SK-N-SH treated with all-trans-retinoic acid at 6 μM for 48 hours (cell line): ENCODE data around the gene STK32B.

Experiments used
- ATAC-seq: fragments of 200-7000 bp; cut with Tn5 transposase; 3 replicates; pipeline ENCODE4 v1.9.1; 2020; ENCODE audit warnings: mild to moderate bottlenecking, moderate library complexity
- ARNTL ChIP-seq: fragments of 450-650 bp; formaldehyde crosslinking; IDR thresholded peaks from 2 replicates; pipeline ENCODE4 v1.5.0; 2020; ENCODE audit warnings: low read depth, mild to moderate bottlenecking, moderate library complexity, borderline replicate concordance
- BACH2 ChIP-seq: fragments of 250-450 bp; sonication (Bioruptor Pico); IDR thresholded peaks from 2 replicates; pipeline ENCODE4 v1.9.0; 2021; ENCODE audit warnings: mild to moderate bottlenecking, borderline replicate concordance
- CSDC2 ChIP-seq: fragments of 250-450 bp; sonication (Bioruptor Pico); IDR thresholded peaks from 2 replicates; pipeline ENCODE4 v1.5.0; 2020; ENCODE audit warnings: mild to moderate bottlenecking, moderate library complexity
- CSRNP3 ChIP-seq: fragments of 250-450 bp; sonication (Bioruptor Pico); IDR thresholded peaks from 2 replicates; pipeline ENCODE4 v1.5.1; 2021; ENCODE audit warnings: mild to moderate bottlenecking, moderate library complexity
- ESRRG ChIP-seq: fragments of 250-450 bp; sonication (Bioruptor Pico); IDR thresholded peaks from 2 replicates; pipeline ENCODE4 v1.6.1; 2021; ENCODE audit warnings: mild to moderate bottlenecking
- GLIS3 ChIP-seq: fragments of 250-450 bp; sonication (Bioruptor Pico); IDR thresholded peaks from 2 replicates; pipeline ENCODE4 v1.5.0; 2020; ENCODE audit warnings: mild to moderate bottlenecking, moderate library complexity
- ISL1 ChIP-seq: fragments of 250-450 bp; sonication (Bioruptor Pico); IDR thresholded peaks from 2 replicates; pipeline ENCODE4 v2.1.2; 2022; ENCODE audit warnings: mild to moderate bottlenecking, moderate library complexity
- PATZ1 ChIP-seq: fragments of 250-450 bp; sonication (Bioruptor Pico); IDR thresholded peaks from 2 replicates; pipeline ENCODE4 v1.8.0; 2020; ENCODE audit warnings: mild to moderate bottlenecking, moderate library complexity, borderline replicate concordance
- POU6F1 ChIP-seq: fragments of 250-450 bp; sonication (Bioruptor Pico); IDR thresholded peaks from 2 replicates; pipeline ENCODE4 v1.8.0; 2021; ENCODE audit warnings: low read depth, mild to moderate bottlenecking, moderate library complexity, borderline replicate concordance
- PPARA ChIP-seq: fragments of 250-450 bp; sonication (Bioruptor Pico); IDR thresholded peaks from 2 replicates; pipeline ENCODE4 v1.5.0; 2020; ENCODE audit warnings: mild to moderate bottlenecking, borderline replicate concordance
- RARB ChIP-seq: fragments of 250-450 bp; sonication (Bioruptor Pico); IDR thresholded peaks from 2 replicates; pipeline ENCODE4 v1.8.0; 2021; ENCODE audit warnings: mild to moderate bottlenecking, moderate library complexity
- TCF4 ChIP-seq: fragments of 250-450 bp; sonication (Bioruptor Pico); IDR thresholded peaks from 2 replicates; pipeline ENCODE4 v1.8.0; 2021; ENCODE audit warnings: mild to moderate bottlenecking, moderate library complexity, borderline replicate concordance
- TSHZ2 ChIP-seq: fragments of 250-450 bp; sonication (Bioruptor Pico); IDR thresholded peaks from 2 replicates; pipeline ENCODE4 v1.5.0; 2020; ENCODE audit warnings: mild to moderate bottlenecking, moderate library complexity
- ZC3H10 ChIP-seq: fragments of 250-450 bp; sonication (Bioruptor Pico); IDR thresholded peaks from 2 replicates; pipeline ENCODE4 v1.5.1; 2021; ENCODE audit warnings: mild to moderate bottlenecking, moderate library complexity
- ZFP3 ChIP-seq: fragments of 250-450 bp; sonication (Bioruptor Pico); IDR thresholded peaks from 2 replicates; pipeline ENCODE4 v1.5.0; 2020; ENCODE audit warnings: mild to moderate bottlenecking, moderate library complexity
- ZNF565 ChIP-seq: fragments of 450-650 bp; formaldehyde crosslinking; conservative IDR thresholded peaks from 2 replicates; pipeline ENCODE4 v1.5.0; 2020; ENCODE audit warnings: low read depth, mild to moderate bottlenecking, moderate library complexity
- ZNF70 ChIP-seq: fragments of 450-650 bp; formaldehyde crosslinking; IDR thresholded peaks from 2 replicates; pipeline ENCODE4 v1.5.0; 2020; ENCODE audit warnings: mild to moderate bottlenecking, moderate library complexity
- ZNF8 ChIP-seq: fragments of 450-650 bp; formaldehyde crosslinking; IDR thresholded peaks from 2 replicates; pipeline ENCODE4 v1.5.0; 2020; ENCODE audit warnings: mild to moderate bottlenecking, moderate library complexity

Gene STK32B

GRCh38 chr4:5128569-5128968 lies 77.3 kb downstream of the STK32B start:
- no peak for ATAC-seq
- no peak for TF ChIP-seq CSDC2 (CRISPR knock-in tag)

- ATAC-seq = no peak
- TF ChIP-seq CSRNP3 (CRISPR knock-in tag) (no peak), ZNF8 (CRISPR knock-in tag) (no peak), ESRRG (CRISPR knock-in tag) (no peak), ISL1 (no peak), POU6F1 (CRISPR knock-in tag) (no peak), TCF4 (no peak), GLIS3 (CRISPR knock-in tag) (no peak), CSDC2 (CRISPR knock-in tag) (no peak), ZFP3 (CRISPR knock-in tag) (no peak), PPARA (CRISPR knock-in tag) (no peak), ZC3H10 (CRISPR knock-in tag) (no peak), TSHZ2 (no peak), ARNTL (CRISPR knock-in tag) (no peak), RARB (CRISPR knock-in tag) (no peak)
- TF ChIP-seq, all 23 proteins: peak for 0
These were observed 81.9 kb downstream of the STK32B start for GRCh38 chr4:5133201-5133600.

GRCh38 chr4:5133933-5134594 lies 82.8 kb downstream of the STK32B start:
- TF ChIP-seq ZNF565 (CRISPR knock-in tag) = no peak
- TF ChIP-seq RARB (CRISPR knock-in tag) = no peak
- no peak for TF ChIP-seq ARNTL (CRISPR knock-in tag)
- TF ChIP-seq ZNF8 (CRISPR knock-in tag) = no peak
- TF ChIP-seq ZNF70 = no peak
- TF ChIP-seq TSHZ2 = no peak
- no peak for TF ChIP-seq ISL1
- TF ChIP-seq ZFP3 (CRISPR knock-in tag) = no peak
- TF ChIP-seq ESRRG (CRISPR knock-in tag) = no peak
- TF ChIP-seq PATZ1 (CRISPR knock-in tag) = no peak
- TF ChIP-seq GLIS3 (CRISPR knock-in tag) = no peak
- no peak for TF ChIP-seq BACH2
- no peak for ATAC-seq
